Transverse colon (tissue), 4 donors: ENCODE measurements around the gene ENDOD1. TPM values are rescaled to one million over a fixed set of nuclear protein-coding genes. Genes with fewer than 3 reads are reported as not detected.
A peak's percentile ranks its signal among the peaks of the same experiment; 100 is the strongest.

ENCODE experiments used
- DNase-seq: peaks from one replicate; pipeline ENCODE4 v3.0.0-alpha.2; 2019
- H3K27ac ChIP-seq, 4 donors: fragments of 200-600 bp; sonication (generic); 2 replicates each; pipeline ENCODE4 v1.5.1; 2016 to 2018; ENCODE audit warnings: inconsistent platforms in 4 of 4
- H3K27me3 ChIP-seq: fragments of 200-600 bp; sonication (generic); 2 replicates; pipeline ENCODE4 v1.5.1; 2017; ENCODE audit warnings: inconsistent platforms
- H3K36me3 ChIP-seq, 4 donors: fragments of 200-600 bp; sonication (generic); 2 replicates each; pipeline ENCODE4 v1.5.1; 2017 to 2019; ENCODE audit warnings: inconsistent platforms in 4 of 4
- H3K4me1 ChIP-seq, 4 donors: fragments of 200-600 bp; sonication (generic); 2 replicates each; pipeline ENCODE4 v1.5.1; 2017 to 2020; ENCODE audit warnings: inconsistent platforms in 4 of 4
- H3K4me3 ChIP-seq, 4 donors: fragments of 200-600 bp; sonication (generic); 1 replicate in 1 of 4; 2 replicates in 3 of 4; pipeline versions ENCODE4 v1.5.1 to v1.6.1; 2017 to 2019; ENCODE audit warnings: inconsistent platforms in 4 of 4
- H3K9me3 ChIP-seq, 2 donors: fragments of 200-600 bp; sonication (generic); 2 replicates each; pipeline ENCODE4 v1.5.1; 2017 to 2019; ENCODE audit warnings: inconsistent platforms in 2 of 2
- CTCF ChIP-seq, 5 experiments: fragments of 200-600 bp in 3 of 5; fragments of 450-650 bp in 2 of 5; sonication (generic) in 3 of 5; IDR thresholded peaks; 1 replicate in 2 of 5; 2 replicates in 3 of 5; pipeline ENCODE4 v1.5.1; 2016 to 2017; ENCODE audit warnings: antibody characterized with exemption in 5 of 5, inconsistent platforms in 3 of 5, mild to moderate bottlenecking in 2 of 5, moderate library complexity in 1 of 5
- EP300 ChIP-seq: sonication (generic); formaldehyde crosslinking; IDR thresholded peaks from one replicate; pipeline ENCODE4 v1.6.1; 2017; ENCODE audit warnings: antibody characterized with exemption, low read depth
- POLR2A ChIP-seq: fragments of 450-650 bp; IDR thresholded peaks from one replicate; pipeline ENCODE4 v1.6.1; 2016; ENCODE audit warnings: antibody characterized with exemption, mild to moderate bottlenecking, moderate library complexity
- POLR2AphosphoS5 ChIP-seq, 3 donors: sonication (generic); formaldehyde crosslinking; IDR thresholded peaks; one replicate each; pipeline ENCODE4 v1.6.1; 2016; ENCODE audit warnings: antibody characterized with exemption in 3 of 3
- WGBS, 2 donors: methylation state at CpG; one replicate each; pipeline ENCODE4 v1.1.5; 2018; ENCODE audit warnings: low coverage in 1 of 2; 5-methylcytosine and 5-hydroxymethylcytosine counted together
- in situ Hi-C, 4 donors: fragments of 200-750 bp; cut with MboI; loops; one replicate each; pipeline versions ENCODE4 v1.15.0 to v1.15.1; 2017; ENCODE audit warnings: low sequenced_read_pairs in 3 of 4, low pct_ligation_motif_present in 1 of 4, low pct_unique_long_range_greater_than_20kb in 1 of 4
- intact Hi-C: fragments of 100-400 bp; cut with DNase I; formaldehyde crosslinking; loops from one replicate; pipeline ENCODE4 v1.15.1; 2023; ENCODE audit warnings: low total_unique reads
- total RNA-seq, 4 donors: library from RNA; depleted of rRNA; stranded (reverse); fragments of >200 nt; gene quantifications; one replicate each; pipeline ENCODE4 v1.1.0, GENCODE V29; 2016

ENDOD1 gene
- total RNA-seq, 4 donors from 2014 or later = 36.4 to 86.2 (median 73.2) TPM

- no peaks in the 10 kb centered on the region for H3K4me1 ChIP-seq
- in situ Hi-C loops (no loop called here), intact Hi-C loops (no loop called here)
- no peak overlapping the region for H3K4me3 ChIP-seq
- no peak for DNase-seq
- 75 to 80% methylated on average over 2 to 3 of the region's 3 CpGs for WGBS, 2 donors
- TF ChIP-seq EP300 (no peak), CTCF (IDR thresholded peaks at IDR 0.05) (no peak), POLR2AphosphoS5 (IDR thresholded peaks at IDR 0.05) (no peak), POLR2A (no peak)
- H3K27me3 ChIP-seq = no peaks in the 10 kb centered on the region
- H3K36me3 ChIP-seq = peaks cover 0 to 2% (median 0%) of the 10 kb centered on the region in 4 donors
- no peaks in the 10 kb centered on the region for H3K9me3 ChIP-seq
- H3K27ac ChIP-seq = no peak overlapping the region
These were observed 33.9 kb downstream of the ENDOD1 start for GRCh38 chr11:95123556-95123955.

GRCh38 chr11:95128602-95129001 is 39.0 kb downstream of the ENDOD1 start:
- intact Hi-C loops (no loop called here), in situ Hi-C loops (loop anchor here in 1 of 4 donors (25.0 kb wide), 1 partner anchor 141 kb away; no protein-coding TSS in a partner anchor)
- H3K4me1 ChIP-seq = peaks cover 0 to 7% (median 0%) of the 10 kb centered on the region in 4 donors
- 43 to 89% methylated on average over 1 to 3 of the region's 3 CpGs for WGBS, 2 donors
- no peak overlapping the region for H3K27ac ChIP-seq
- TF ChIP-seq POLR2AphosphoS5 (IDR thresholded peaks at IDR 0.05) (no peak), POLR2A (no peak), CTCF (IDR thresholded peaks at IDR 0.05) (no peak), EP300 (no peak)
- no peak for DNase-seq
- no peaks in the 10 kb centered on the region for H3K27me3 ChIP-seq
- H3K36me3 ChIP-seq = peaks cover 0 to 11% (median 0%) of the 10 kb centered on the region in 4 donors
- H3K4me3 ChIP-seq = no peak overlapping the region
- no peaks in the 10 kb centered on the region for H3K9me3 ChIP-seq

- DNase-seq = peak; percentile 50
- peaks cover 0 to 12% (median 3%) of the 10 kb centered on the region in 4 donors for H3K4me1 ChIP-seq
- H3K9me3 ChIP-seq = no peaks in the 10 kb centered on the region
- H3K4me3 ChIP-seq = no peak overlapping the region
- intact Hi-C loops = no loop called here
- H3K36me3 ChIP-seq = peaks cover 0 to 11% (median 0%) of the 10 kb centered on the region in 4 donors
- in situ Hi-C loops = loop anchor here in 1 of 4 donors (25.0 kb wide), 1 partner anchor 146 kb away; no protein-coding TSS in a partner anchor
- WGBS, 2 donors = 40 to 51% methylated on average over 1 to 2 of the region's 2 CpGs
- H3K27me3 ChIP-seq = no peaks in the 10 kb centered on the region
- no peak for TF ChIP-seq POLR2AphosphoS5 (IDR thresholded peaks at IDR 0.05)
- no peak overlapping the region for H3K27ac ChIP-seq
These were observed 43.3 kb downstream of the ENDOD1 start for GRCh38 chr11:95132956-95133355.

- Histone ChIP-seq H3K27me3 (no peaks in the 10 kb centered on the region), H3K4me1 (peaks cover 0 to 12% (median 3%) of the 10 kb centered on the region in 4 donors), H3K27ac (peak overlapping the region in 1 of 4 donors; percentile 2), H3K4me3 (no peak overlapping the region), H3K9me3 (no peaks in the 10 kb centered on the region), H3K36me3 (no peaks in the 10 kb centered on the region)
- in situ Hi-C loops (loop anchor here in 1 of 4 donors (25.0 kb wide), 1 partner anchor 147 kb away; no protein-coding TSS in a partner anchor), intact Hi-C loops (no loop called here)
- DNase-seq = no peak
- TF ChIP-seq POLR2AphosphoS5 (IDR thresholded peaks at IDR 0.05) = peak in 2 of 3 donors; percentile 30 to 47
- TF ChIP-seq EP300 = no peak
- WGBS, 2 donors = 53 to 59% methylated on average over 3 to 5 of the region's 5 CpGs
These were observed 44.8 kb downstream of the ENDOD1 start for GRCh38 chr11:95134491-95134890.

- H3K4me1 ChIP-seq = peaks cover 0 to 12% (median 3%) of the 10 kb centered on the region in 4 donors
- 82 to 83% methylated on average over 3 to 5 of the region's 6 CpGs for WGBS, 2 donors
- in situ Hi-C loops (loop anchor here in 1 of 4 donors (25.0 kb wide), 1 partner anchor 148 kb away; no protein-coding TSS in a partner anchor), intact Hi-C loops (no loop called here)
- H3K27me3 ChIP-seq = no peaks in the 10 kb centered on the region
- no peak for TF ChIP-seq POLR2A
- no peak for TF ChIP-seq EP300
- TF ChIP-seq POLR2AphosphoS5 (IDR thresholded peaks at IDR 0.05) = no peak
- TF ChIP-seq CTCF (IDR thresholded peaks at IDR 0.05) = no peak
- H3K36me3 ChIP-seq = no peaks in the 10 kb centered on the region
- no peak for DNase-seq
- no peaks in the 10 kb centered on the region for H3K9me3 ChIP-seq
- no peak overlapping the region for H3K4me3 ChIP-seq
- no peak overlapping the region for H3K27ac ChIP-seq
These were observed 45.5 kb downstream of the ENDOD1 start for GRCh38 chr11:95135155-95135554.
